Measurements from ENCODE around the gene ERBB4.

Gene ERBB4

DNA sequence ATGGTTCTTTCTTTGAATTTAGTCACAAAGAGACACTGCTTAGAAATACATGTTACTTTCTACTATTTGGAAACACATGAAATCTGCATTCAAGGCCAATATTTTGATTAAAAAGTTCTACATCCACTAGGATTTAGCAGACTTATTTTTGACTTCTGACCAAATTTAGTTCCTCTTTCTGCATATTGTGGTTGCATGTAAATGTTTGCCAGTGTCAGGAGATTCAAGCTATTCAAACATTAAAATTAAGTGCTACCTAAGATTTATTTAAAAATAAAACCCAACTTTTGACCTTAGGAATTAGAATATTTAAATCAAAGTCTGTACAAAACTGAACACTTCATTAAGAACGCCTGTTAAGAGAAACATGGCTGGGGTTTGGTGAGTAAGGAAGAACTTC lies 1091.1 kb downstream of the ERBB4 start:
- Mint-ChIP-seq H3K9me3 (no peaks in the 10 kb centered on the region), H3K27me3 (ENCODE audit: low read depth) (no peaks in the 10 kb centered on the region), H3K36me3 (ENCODE audit: low read depth) (no peaks in the 10 kb centered on the region), H3K4me3 (no peak overlapping the region), H3K4me1 (ENCODE audit: low read depth) (no peaks in the 10 kb centered on the region), H3K27ac (no peak overlapping the region)
- no peak for DNase-seq (ENCODE audit: low spot score)

DNA sequence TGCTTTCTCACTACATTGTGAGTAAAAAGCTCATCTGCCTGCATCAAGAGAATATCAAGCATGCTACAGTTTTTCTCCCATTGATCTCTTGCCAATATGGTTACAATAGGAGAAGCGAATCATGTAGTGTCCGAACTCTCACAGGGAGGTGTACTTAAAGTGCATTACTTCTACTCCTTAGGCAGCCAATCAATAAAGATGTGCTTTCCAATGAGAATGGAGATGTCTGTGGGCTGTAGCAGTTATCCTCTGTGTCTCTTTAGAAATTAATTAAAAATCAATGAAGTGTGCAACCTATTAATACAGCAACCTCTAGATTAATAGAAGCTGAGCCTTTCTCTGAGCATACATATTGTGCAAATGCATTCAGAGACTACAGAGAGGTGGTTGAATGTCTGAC lies 1098.5 kb downstream of the ERBB4 start:
- no peaks in the 10 kb centered on the region for H3K36me3 Mint-ChIP-seq (ENCODE audit: low read depth)
- no peak overlapping the region for H3K27ac Mint-ChIP-seq
- no peaks in the 10 kb centered on the region for H3K27me3 Mint-ChIP-seq (ENCODE audit: low read depth)
- no peaks in the 10 kb centered on the region for H3K4me1 Mint-ChIP-seq (ENCODE audit: low read depth)
- H3K9me3 Mint-ChIP-seq, result no peaks in the 10 kb centered on the region
- no peak for DNase-seq (ENCODE audit: low spot score)
- H3K4me3 Mint-ChIP-seq, result no peak overlapping the region

DNA sequence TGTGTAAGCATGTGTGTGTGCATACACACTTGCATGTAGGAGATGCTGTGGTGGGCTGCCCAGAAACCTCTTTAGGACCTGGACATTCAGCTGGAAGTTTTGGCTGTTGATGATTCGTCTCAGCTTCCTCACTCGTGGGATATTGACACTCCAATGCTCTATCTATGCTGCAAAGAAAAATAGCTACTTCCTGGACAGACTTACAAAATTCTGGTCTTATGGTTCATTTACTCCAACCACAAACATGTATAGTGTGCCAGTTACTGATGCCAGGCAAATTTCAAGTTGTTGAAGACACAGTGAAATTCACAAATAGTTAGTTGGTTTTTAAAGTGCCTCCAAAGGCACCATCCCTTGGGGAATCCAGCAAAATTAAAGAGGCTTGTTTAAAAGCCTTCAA lies 1099.6 kb downstream of the ERBB4 start:
- DNase-seq (ENCODE audit: low spot score), result no peak
- H3K4me1 Mint-ChIP-seq (ENCODE audit: low read depth), result no peaks in the 10 kb centered on the region
- H3K4me3 Mint-ChIP-seq, result no peak overlapping the region
- H3K27ac Mint-ChIP-seq, result no peak overlapping the region
- no peaks in the 10 kb centered on the region for H3K9me3 Mint-ChIP-seq
- H3K36me3 Mint-ChIP-seq (ENCODE audit: low read depth), result no peaks in the 10 kb centered on the region
- H3K27me3 Mint-ChIP-seq (ENCODE audit: low read depth), result no peaks in the 10 kb centered on the region

DNA sequence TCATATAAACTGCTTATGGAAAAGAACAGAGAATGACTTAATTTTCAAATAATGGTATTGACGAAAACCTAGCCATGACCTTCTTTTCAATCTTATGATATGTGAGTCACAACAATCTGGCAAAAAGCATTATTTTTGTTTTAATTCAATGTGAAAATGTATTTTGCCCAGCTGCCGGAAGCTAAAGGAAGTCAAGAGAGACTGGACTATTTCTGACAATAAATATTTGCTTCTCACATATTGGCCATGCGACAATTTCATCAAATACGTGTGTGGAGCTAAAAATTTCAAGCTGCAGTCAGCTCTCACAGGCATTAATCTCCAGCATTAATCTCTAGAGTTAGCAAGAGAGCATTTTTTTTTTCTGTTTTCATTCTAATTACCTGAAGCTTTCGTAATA lies 1101.2 kb downstream of the ERBB4 start:
- DNase-seq (ENCODE audit: low spot score), result no peak
- Mint-ChIP-seq H3K4me1 (ENCODE audit: low read depth) (no peaks in the 10 kb centered on the region), H3K27ac (no peak overlapping the region), H3K27me3 (ENCODE audit: low read depth) (no peaks in the 10 kb centered on the region), H3K4me3 (no peak overlapping the region), H3K9me3 (no peaks in the 10 kb centered on the region), H3K36me3 (ENCODE audit: low read depth) (no peaks in the 10 kb centered on the region)

DNA sequence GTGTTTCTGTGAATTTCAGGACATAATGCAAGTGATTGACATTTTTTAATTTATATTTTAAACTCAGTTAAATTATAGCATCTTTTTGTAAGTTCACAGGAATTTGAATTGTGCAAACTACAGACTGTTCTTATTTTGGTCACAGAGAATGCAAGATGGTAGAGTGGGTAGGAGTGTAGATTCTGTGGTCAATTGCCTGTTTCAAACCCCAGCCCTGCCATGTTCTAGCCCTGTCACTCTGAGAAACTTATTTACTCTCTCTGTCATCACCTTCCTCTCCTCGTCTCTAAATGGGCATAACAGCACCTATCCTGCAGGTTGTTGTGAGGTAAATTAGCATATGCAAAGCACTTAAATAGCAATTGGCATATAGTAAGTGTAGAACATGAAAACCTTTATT lies 1102.4 kb downstream of the ERBB4 start:
- Mint-ChIP-seq H3K27me3 (ENCODE audit: low read depth) (no peaks in the 10 kb centered on the region), H3K9me3 (no peaks in the 10 kb centered on the region), H3K4me1 (ENCODE audit: low read depth) (no peaks in the 10 kb centered on the region), H3K4me3 (no peak overlapping the region), H3K27ac (no peak overlapping the region), H3K36me3 (ENCODE audit: low read depth) (no peaks in the 10 kb centered on the region)
- no peak for DNase-seq (ENCODE audit: low spot score)

DNA sequence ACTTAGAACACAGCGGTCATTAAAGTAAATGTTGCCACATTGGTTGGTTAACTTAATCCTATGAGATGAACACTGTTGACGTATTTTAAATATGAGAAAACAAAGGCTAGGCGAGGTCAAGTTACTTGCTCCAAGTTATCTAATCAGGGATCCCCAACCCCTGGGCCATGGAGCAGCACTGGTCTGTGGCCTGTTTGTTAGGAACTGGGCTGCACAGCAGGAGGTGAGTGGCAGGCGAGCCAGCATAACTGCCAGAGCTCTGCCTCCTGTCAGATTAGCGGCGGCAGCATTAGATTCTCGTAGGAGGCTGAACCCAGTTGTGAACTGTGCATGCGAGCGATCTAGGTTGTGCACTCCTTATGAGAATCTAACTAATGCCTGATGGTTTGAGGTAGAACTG lies 1103.3 kb downstream of the ERBB4 start:
- no peak overlapping the region for H3K27ac Mint-ChIP-seq
- no peaks in the 10 kb centered on the region for H3K9me3 Mint-ChIP-seq
- no peaks in the 10 kb centered on the region for H3K27me3 Mint-ChIP-seq (ENCODE audit: low read depth)
- no peaks in the 10 kb centered on the region for H3K4me1 Mint-ChIP-seq (ENCODE audit: low read depth)
- H3K4me3 Mint-ChIP-seq, result no peak overlapping the region
- no peak for DNase-seq (ENCODE audit: low spot score)
- H3K36me3 Mint-ChIP-seq (ENCODE audit: low read depth), result no peaks in the 10 kb centered on the region

DNA sequence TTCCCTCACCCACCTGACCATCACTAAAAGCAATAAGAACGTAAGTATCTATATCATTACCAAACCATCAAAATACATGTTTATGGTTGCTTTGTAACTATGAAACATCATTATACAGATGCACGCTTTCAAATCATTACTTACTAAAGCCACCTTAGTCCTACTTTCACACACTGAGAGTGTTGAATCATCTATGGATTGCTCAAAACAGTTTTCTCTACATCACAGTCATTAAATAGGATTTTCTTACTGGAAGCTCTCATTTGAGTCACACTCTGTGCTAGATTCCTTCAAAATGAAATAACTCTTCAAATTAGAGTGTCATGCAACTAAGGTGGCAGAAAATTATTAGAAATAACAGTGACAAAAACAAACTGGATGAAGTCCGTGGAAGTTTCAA lies 1103.8 kb downstream of the ERBB4 start:
- no peaks in the 10 kb centered on the region for H3K4me1 Mint-ChIP-seq (ENCODE audit: low read depth)
- H3K9me3 Mint-ChIP-seq, result no peaks in the 10 kb centered on the region
- H3K36me3 Mint-ChIP-seq (ENCODE audit: low read depth), result no peaks in the 10 kb centered on the region
- no peak overlapping the region for H3K4me3 Mint-ChIP-seq
- DNase-seq (ENCODE audit: low spot score), result no peak
- no peaks in the 10 kb centered on the region for H3K27me3 Mint-ChIP-seq (ENCODE audit: low read depth)
- no peak overlapping the region for H3K27ac Mint-ChIP-seq

DNA sequence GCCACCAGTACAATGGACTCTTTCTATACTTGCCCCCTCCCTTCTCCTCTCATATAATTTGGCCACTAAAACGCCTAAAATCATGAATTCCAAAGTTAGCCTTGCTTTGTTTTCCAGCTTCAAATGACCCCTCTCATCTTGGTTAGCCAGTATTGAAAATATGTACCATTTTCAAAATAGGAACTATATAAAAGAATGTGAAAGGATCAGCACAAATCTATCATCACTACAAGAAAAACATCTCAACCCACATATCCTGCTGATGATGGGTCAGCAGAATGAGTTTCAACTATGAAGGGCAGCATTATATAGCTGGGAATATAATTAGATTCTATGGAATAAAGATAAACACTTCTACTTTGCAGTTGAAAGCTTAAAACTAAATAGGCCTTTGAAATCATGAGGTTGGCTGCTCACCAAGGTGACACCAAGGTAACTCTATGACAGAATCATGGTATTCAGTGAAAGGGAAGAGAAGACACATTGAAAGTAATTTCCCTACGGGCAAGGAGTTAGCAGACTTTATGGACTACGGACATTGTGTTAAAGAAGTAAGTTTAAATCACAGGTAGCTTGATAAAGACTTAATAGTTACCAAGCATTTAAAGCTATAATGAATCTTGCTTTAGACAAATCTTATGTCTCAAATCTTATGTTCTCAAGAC lies 1109.2 kb downstream of the ERBB4 start:
- DNase-seq (ENCODE audit: low spot score), result no peak
- Mint-ChIP-seq H3K4me3 (no peak overlapping the region), H3K36me3 (ENCODE audit: low read depth) (no peaks in the 10 kb centered on the region), H3K27me3 (ENCODE audit: low read depth) (no peaks in the 10 kb centered on the region), H3K9me3 (no peaks in the 10 kb centered on the region), H3K4me1 (ENCODE audit: low read depth) (no peaks in the 10 kb centered on the region), H3K27ac (no peak overlapping the region)

DNA sequence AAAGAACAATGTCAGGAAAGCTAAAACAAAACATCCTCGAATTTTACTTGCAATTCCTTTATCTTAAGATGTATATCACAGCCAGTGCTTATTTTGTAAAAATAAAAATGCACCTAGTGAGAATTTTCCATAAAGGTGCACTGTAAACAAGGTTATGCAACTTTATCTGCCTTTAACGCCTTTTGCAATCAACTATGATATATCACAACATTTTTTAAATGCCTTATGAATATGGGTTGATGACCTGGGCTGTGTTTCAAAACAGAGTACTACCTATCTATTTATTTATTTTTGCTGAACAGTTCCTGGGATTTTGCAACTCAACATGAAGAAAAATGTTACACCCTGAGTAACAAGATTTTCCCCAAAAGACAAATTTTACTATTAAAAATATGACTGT lies 1112.4 kb downstream of the ERBB4 start:
- no peaks in the 10 kb centered on the region for H3K36me3 Mint-ChIP-seq (ENCODE audit: low read depth)
- no peak for DNase-seq (ENCODE audit: low spot score)
- no peak overlapping the region for H3K27ac Mint-ChIP-seq
- H3K4me1 Mint-ChIP-seq (ENCODE audit: low read depth), result no peaks in the 10 kb centered on the region
- no peaks in the 10 kb centered on the region for H3K27me3 Mint-ChIP-seq (ENCODE audit: low read depth)
- no peak overlapping the region for H3K4me3 Mint-ChIP-seq
- no peaks in the 10 kb centered on the region for H3K9me3 Mint-ChIP-seq

DNA sequence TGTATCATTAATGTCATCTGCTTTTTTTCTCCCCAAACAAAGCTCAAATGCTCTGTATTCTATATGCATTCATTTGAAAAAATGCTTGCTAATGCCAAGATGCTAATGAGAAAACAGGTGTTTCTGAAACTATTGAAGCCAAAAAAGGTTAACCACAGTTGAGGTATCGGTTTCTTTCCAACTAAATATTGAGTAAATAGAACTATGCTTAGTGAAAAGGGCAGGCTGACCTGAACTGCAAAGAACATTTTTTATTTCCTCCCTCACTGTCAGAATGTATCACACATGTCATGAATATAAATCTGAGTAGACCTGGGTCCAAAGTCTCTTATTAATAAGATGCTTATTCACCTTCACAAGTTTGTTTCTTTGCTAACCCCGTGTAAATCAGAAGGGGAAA lies 1115.6 kb downstream of the ERBB4 start:
- no peak overlapping the region for H3K4me3 Mint-ChIP-seq
- DNase-seq (ENCODE audit: low spot score), result no peak
- no peaks in the 10 kb centered on the region for H3K27me3 Mint-ChIP-seq (ENCODE audit: low read depth)
- H3K27ac Mint-ChIP-seq, result no peak overlapping the region
- no peaks in the 10 kb centered on the region for H3K9me3 Mint-ChIP-seq
- no peaks in the 10 kb centered on the region for H3K36me3 Mint-ChIP-seq (ENCODE audit: low read depth)
- H3K4me1 Mint-ChIP-seq (ENCODE audit: low read depth), result no peaks in the 10 kb centered on the region

DNA sequence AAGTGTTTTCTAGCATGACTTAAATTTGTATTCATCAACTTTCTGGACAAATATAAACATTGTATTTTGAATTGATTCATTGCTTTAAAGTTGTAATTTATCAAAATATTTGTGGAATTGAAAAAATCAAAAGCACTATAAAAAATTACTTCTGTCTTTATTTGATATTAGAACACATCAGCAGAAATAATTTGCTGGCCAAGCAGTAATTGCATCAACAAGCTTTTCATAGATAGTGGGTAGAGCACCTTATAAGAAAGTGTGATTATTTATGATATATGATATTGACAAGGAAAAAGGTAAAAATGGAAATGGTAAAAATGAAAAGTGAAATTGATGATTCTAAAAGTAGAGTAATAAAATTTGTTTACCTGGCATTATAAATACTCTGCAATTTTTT lies 1121.1 kb downstream of the ERBB4 start:
- no peaks in the 10 kb centered on the region for H3K27me3 Mint-ChIP-seq (ENCODE audit: low read depth)
- H3K9me3 Mint-ChIP-seq, result no peaks in the 10 kb centered on the region
- no peaks in the 10 kb centered on the region for H3K36me3 Mint-ChIP-seq (ENCODE audit: low read depth)
- no peak overlapping the region for H3K27ac Mint-ChIP-seq
- no peaks in the 10 kb centered on the region for H3K4me1 Mint-ChIP-seq (ENCODE audit: low read depth)
- DNase-seq (ENCODE audit: low spot score), result no peak
- no peak overlapping the region for H3K4me3 Mint-ChIP-seq

DNA sequence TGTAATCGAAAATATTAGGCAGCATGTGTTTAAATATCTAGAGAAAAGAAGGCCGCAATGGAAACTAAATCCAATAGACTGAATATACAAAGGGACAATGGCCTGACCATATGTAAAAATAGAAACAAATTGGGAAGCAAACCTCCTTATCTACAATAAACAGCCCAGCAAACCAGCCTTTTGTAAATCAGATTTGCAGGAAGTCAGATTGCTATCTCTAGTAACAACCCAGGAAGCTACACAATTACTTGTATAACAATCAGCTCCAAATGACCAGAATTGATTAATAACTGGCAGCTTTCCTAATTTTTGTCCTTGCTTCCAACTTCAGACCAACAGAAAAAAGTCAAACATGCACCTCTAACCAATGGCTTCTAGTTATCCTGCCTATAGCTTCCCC lies 1122.2 kb downstream of the ERBB4 start:
- Mint-ChIP-seq H3K4me1 (ENCODE audit: low read depth) (no peaks in the 10 kb centered on the region), H3K36me3 (ENCODE audit: low read depth) (no peaks in the 10 kb centered on the region), H3K27me3 (ENCODE audit: low read depth) (no peaks in the 10 kb centered on the region), H3K9me3 (no peaks in the 10 kb centered on the region), H3K27ac (no peak overlapping the region), H3K4me3 (no peak overlapping the region)
- DNase-seq (ENCODE audit: low spot score), result no peak

DNA sequence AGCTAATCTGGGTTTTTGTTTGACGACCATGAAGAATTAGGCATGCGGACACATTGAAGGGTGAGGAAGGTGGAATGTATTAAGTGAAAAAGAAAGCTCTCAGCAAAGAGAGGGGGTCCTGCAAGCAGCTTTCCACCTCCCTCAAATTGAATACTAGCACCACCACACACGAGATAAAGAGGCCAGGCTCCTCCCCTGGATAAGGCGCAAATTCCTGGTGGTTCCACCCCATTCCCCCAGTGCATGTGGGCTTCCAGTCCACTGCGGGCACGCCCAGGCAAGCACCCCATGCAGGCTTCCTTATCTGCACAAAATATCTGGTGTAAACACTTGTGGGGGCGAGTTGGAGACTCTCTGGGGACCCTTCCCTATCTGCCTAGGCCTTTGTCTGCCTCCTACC lies 1124.9 kb downstream of the ERBB4 start:
- H3K4me1 Mint-ChIP-seq (ENCODE audit: low read depth), result no peaks in the 10 kb centered on the region
- H3K27me3 Mint-ChIP-seq (ENCODE audit: low read depth), result no peaks in the 10 kb centered on the region
- no peak for DNase-seq (ENCODE audit: low spot score)
- H3K36me3 Mint-ChIP-seq (ENCODE audit: low read depth), result no peaks in the 10 kb centered on the region
- H3K9me3 Mint-ChIP-seq, result no peaks in the 10 kb centered on the region
- no peak overlapping the region for H3K27ac Mint-ChIP-seq
- H3K4me3 Mint-ChIP-seq, result no peak overlapping the region

DNA sequence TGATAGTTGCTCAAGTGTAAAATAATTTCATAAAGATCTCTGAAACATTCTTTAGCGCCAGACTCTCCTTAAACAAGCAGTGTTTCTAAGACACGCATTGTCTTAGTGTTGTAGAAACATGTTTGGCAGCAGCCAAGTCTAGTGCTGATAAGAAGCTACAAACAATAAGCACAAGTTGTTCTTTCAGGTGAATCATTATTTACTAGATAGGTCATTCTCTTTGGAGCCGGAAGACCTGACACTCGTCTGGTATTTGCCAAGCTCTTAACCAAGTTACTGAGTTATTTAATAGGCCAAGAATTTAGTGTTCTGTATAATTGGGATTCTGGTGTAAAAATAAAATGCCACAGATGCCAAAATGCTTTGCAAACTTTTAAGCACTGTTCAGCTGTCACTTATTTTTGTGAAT lies 1130.1 kb downstream of the ERBB4 start:
- DNase-seq (ENCODE audit: low spot score), result no peak
- no peak overlapping the region for H3K27ac Mint-ChIP-seq
- H3K27me3 Mint-ChIP-seq (ENCODE audit: low read depth), result no peaks in the 10 kb centered on the region
- no peak overlapping the region for H3K4me3 Mint-ChIP-seq
- H3K9me3 Mint-ChIP-seq, result no peaks in the 10 kb centered on the region
- no peaks in the 10 kb centered on the region for H3K4me1 Mint-ChIP-seq (ENCODE audit: low read depth)
- H3K36me3 Mint-ChIP-seq (ENCODE audit: low read depth), result no peaks in the 10 kb centered on the region

DNA sequence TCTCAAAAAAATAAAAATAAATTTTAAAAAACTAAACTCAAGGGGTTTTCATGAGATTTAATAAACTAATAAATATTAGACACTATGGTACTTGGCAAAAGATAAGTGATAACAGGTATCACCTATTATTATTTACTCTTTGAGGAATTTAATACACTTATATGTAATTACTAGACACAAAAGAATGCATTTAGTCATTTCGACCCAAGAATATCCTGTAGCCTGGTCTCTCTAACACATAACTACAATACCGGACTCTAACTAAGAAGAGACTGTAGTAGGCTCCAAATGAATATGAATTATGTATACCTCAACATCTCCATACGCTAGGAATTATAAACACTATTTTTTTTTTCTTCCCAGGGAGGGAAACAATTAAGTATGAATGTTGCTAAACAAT lies 1131.5 kb downstream of the ERBB4 start:
- no peaks in the 10 kb centered on the region for H3K9me3 Mint-ChIP-seq
- H3K4me3 Mint-ChIP-seq, result no peak overlapping the region
- H3K4me1 Mint-ChIP-seq (ENCODE audit: low read depth), result no peaks in the 10 kb centered on the region
- H3K36me3 Mint-ChIP-seq (ENCODE audit: low read depth), result no peaks in the 10 kb centered on the region
- no peaks in the 10 kb centered on the region for H3K27me3 Mint-ChIP-seq (ENCODE audit: low read depth)
- no peak overlapping the region for H3K27ac Mint-ChIP-seq
- no peak for DNase-seq (ENCODE audit: low spot score)
